H9 (cell line): Measurements from ENCODE around the gene MAN1A1. TPM values are rescaled to one million over a fixed set of nuclear protein-coding genes. Genes with fewer than 3 reads are reported as not detected.

Experiments
- DNase-seq: peaks from one replicate; pipeline ENCODE4 v3.0.0-alpha.2; 2017
- H2AFZ ChIP-seq: one replicate; pipeline ENCODE4 v1.6.1; 2013; ENCODE audit warnings: mild to moderate bottlenecking, low read length, control low read depth, moderate library complexity
- H2AK5ac ChIP-seq: 2 replicates; pipeline ENCODE4 v1.6.1; 2013; ENCODE audit warnings: low read length, control low read depth, mixed read lengths; ENCODE audit not compliant: insufficient read length
- H2BK120ac ChIP-seq: one replicate; pipeline ENCODE4 v1.6.1; 2013; ENCODE audit warnings: low read depth, mild to moderate bottlenecking, low read length, control low read depth, inconsistent platforms; ENCODE audit not compliant: poor library complexity, severe bottlenecking
- H2BK12ac ChIP-seq: 2 replicates; pipeline ENCODE4 v1.6.1; 2013; ENCODE audit warnings: low read length, control low read depth, mixed read lengths, low read depth; ENCODE audit not compliant: insufficient read length
- H2BK15ac ChIP-seq: 2 replicates; pipeline ENCODE4 v1.6.1; 2013; ENCODE audit warnings: low read depth, low read length, control low read depth
- H2BK20ac ChIP-seq: one replicate; pipeline ENCODE4 v1.6.1; 2013; ENCODE audit warnings: low read depth, mild to moderate bottlenecking, low read length, control low read depth, inconsistent platforms; ENCODE audit not compliant: poor library complexity, severe bottlenecking
- H2BK5ac ChIP-seq: 2 replicates; pipeline ENCODE4 v1.6.1; 2013; ENCODE audit warnings: low read length, control low read depth, mixed read lengths; ENCODE audit not compliant: insufficient read length
- H3K14ac ChIP-seq: 2 replicates; pipeline ENCODE4 v1.6.1; 2013; ENCODE audit warnings: low read length, control low read depth; ENCODE audit not compliant: insufficient read depth
- H3K18ac ChIP-seq: 2 replicates; pipeline ENCODE4 v1.6.1; 2013; ENCODE audit warnings: low read depth, mild to moderate bottlenecking, mixed read lengths, low read length, control low read depth; ENCODE audit not compliant: insufficient read length
- H3K23ac ChIP-seq: 2 replicates; pipeline ENCODE4 v1.6.1; 2013; ENCODE audit warnings: low read length, control low read depth, mixed read lengths, low read depth; ENCODE audit not compliant: insufficient read length
- H3K23me2 ChIP-seq: 2 replicates; pipeline ENCODE4 v1.6.1; 2013; ENCODE audit warnings: low read depth, mild to moderate bottlenecking, mixed read lengths, low read length, control low read depth; ENCODE audit not compliant: insufficient read length, poor library complexity, severe bottlenecking
- H3K27ac ChIP-seq: 2 replicates; pipeline ENCODE4 v1.5.1; 2013; ENCODE audit warnings: low read length, control low read depth, mixed read lengths, low read depth; ENCODE audit not compliant: insufficient read length
- H3K27me3 ChIP-seq: 2 replicates; pipeline ENCODE4 v1.6.1; 2013; ENCODE audit warnings: low read length, control low read depth, inconsistent platforms; ENCODE audit not compliant: insufficient read depth
- H3K4ac ChIP-seq: 2 replicates; pipeline ENCODE4 v1.6.1; 2013; ENCODE audit warnings: low read depth, mild to moderate bottlenecking, control low read depth, inconsistent platforms, low read length, moderate library complexity
- H3K4me1 ChIP-seq: 2 replicates; pipeline ENCODE4 v1.6.1; 2013; ENCODE audit warnings: low read length, control low read depth, inconsistent platforms; ENCODE audit not compliant: insufficient read depth
- H3K4me2 ChIP-seq: 2 replicates; pipeline ENCODE4 v1.6.1; 2013; ENCODE audit warnings: low read length, control low read depth, mixed read lengths; ENCODE audit not compliant: insufficient read length, insufficient read depth
- H3K56ac ChIP-seq: 2 replicates; pipeline ENCODE4 v1.6.1; 2013; ENCODE audit warnings: low read depth, mild to moderate bottlenecking, mixed read lengths, low read length, control low read depth; ENCODE audit not compliant: insufficient read length
- H3K79me1 ChIP-seq: 2 replicates; pipeline ENCODE4 v1.6.1; 2013; ENCODE audit warnings: low read depth, mild to moderate bottlenecking, moderate library complexity, low read length, control low read depth, inconsistent platforms; ENCODE audit not compliant: insufficient read depth, poor library complexity, severe bottlenecking
- H3K79me2 ChIP-seq: 2 replicates; pipeline ENCODE4 v1.6.1; 2013; ENCODE audit warnings: low read length, control low read depth, inconsistent platforms; ENCODE audit not compliant: insufficient read depth
- H3K9ac ChIP-seq: 2 replicates; pipeline ENCODE4 v1.6.1; 2013; ENCODE audit warnings: low read length, control low read depth, mixed read lengths; ENCODE audit not compliant: insufficient read length; ENCODE audit errors: extremely low read depth
- H3K9me3 ChIP-seq: one replicate; pipeline ENCODE4 v1.6.1; 2013; ENCODE audit warnings: low read depth, low read length, inconsistent platforms; ENCODE audit not compliant: control insufficient read depth
- H3T11ph ChIP-seq: one replicate; pipeline ENCODE4 v1.6.1; 2013; ENCODE audit warnings: mild to moderate bottlenecking, low read length, control low read depth, inconsistent platforms
- H4K20me1 ChIP-seq: one replicate; pipeline ENCODE4 v1.6.1; 2013; ENCODE audit not compliant: control insufficient read depth, insufficient read length, insufficient read depth
- H4K5ac ChIP-seq: 2 replicates; pipeline ENCODE4 v1.6.1; 2013; ENCODE audit warnings: low read depth, mild to moderate bottlenecking, mixed read lengths, low read length, control low read depth; ENCODE audit not compliant: insufficient read length
- H4K8ac ChIP-seq: replicated peaks from 2 replicates; pipeline ENCODE4 v1.6.1; 2013; ENCODE audit warnings: low read length, control low read depth, mixed read lengths, low read depth; ENCODE audit not compliant: insufficient read length
- H4K91ac ChIP-seq: 2 replicates; pipeline ENCODE4 v1.6.1; 2013; ENCODE audit warnings: low read depth, mild to moderate bottlenecking, moderate library complexity, mixed read lengths, low read length, control low read depth; ENCODE audit not compliant: insufficient read length
- H3K27ac Mint-ChIP-seq, 3 experiments: 2 replicates in 2 of 3; 3 replicates in 1 of 3; pipeline ENCODE4 v1.8.0; 2020 to 2021; ENCODE audit warnings: mixed read lengths in 3 of 3, mild to moderate bottlenecking in 1 of 3, moderate library complexity in 1 of 3
- H3K27me3 Mint-ChIP-seq: 2 replicates; pipeline ENCODE4 v1.8.0; 2021; ENCODE audit warnings: low read depth, mild to moderate bottlenecking, moderate library complexity, mixed read lengths
- H3K36me3 Mint-ChIP-seq, 3 experiments: 2 replicates in 2 of 3; 3 replicates in 1 of 3; pipeline ENCODE4 v1.8.0; 2020 to 2021; ENCODE audit warnings: low read depth in 3 of 3, mixed read lengths in 3 of 3; ENCODE audit not compliant: insufficient read depth in 1 of 3
- H3K4me1 Mint-ChIP-seq, 2 experiments: 2 replicates each; pipeline ENCODE4 v1.8.0; 2020; ENCODE audit warnings: mixed read lengths in 2 of 2
- H3K4me3 Mint-ChIP-seq, 2 experiments: 2 replicates in 1 of 2; 3 replicates in 1 of 2; pipeline ENCODE4 v1.8.0; 2020 to 2021; ENCODE audit warnings: mild to moderate bottlenecking in 2 of 2, mixed read lengths in 2 of 2, moderate library complexity in 1 of 2
- H3K9me3 Mint-ChIP-seq, 2 experiments: 2 replicates in 1 of 2; 3 replicates in 1 of 2; pipeline ENCODE4 v1.8.0; 2020; ENCODE audit warnings: mild to moderate bottlenecking in 2 of 2, mixed read lengths in 2 of 2, moderate library complexity in 1 of 2
- CTCF ChIP-seq: fragments of 200-600 bp; sonication (generic); conservative IDR thresholded peaks from 3 replicates; pipeline ENCODE4 v1.8.0; 2021; ENCODE audit warnings: antibody characterized with exemption, mild to moderate bottlenecking
- WGBS: extraction: QIAGEN DNeasy Blood & Tissue Kit; methylation state at CpG from one replicate; pipeline ENCODE4 v1.1.7; 2013; ENCODE audit warnings: missing lambda C conversion rate, low lambda C conversion rate, mixed read lengths; ENCODE audit not compliant: insufficient read length; ENCODE audit errors: extremely low coverage; 5-methylcytosine and 5-hydroxymethylcytosine counted together
- total RNA-seq: library from RNA; stranded (reverse); gene quantifications from 2 replicates; pipeline ENCODE4 v1.2.1, GENCODE V29; 2021

The MAN1A1 gene
- total RNA-seq, 1 experiment from 2014 or later, result 1.6 TPM

- no peak overlapping the region for H3K4me3 Mint-ChIP-seq
- WGBS, result no CpG with 5 or more reads among the region's 5 CpGs
Measured at GRCh38 chr6:119137194-119138072, 212.1 kb downstream of the MAN1A1 start.

More at GRCh38 chr6:119137194-119138072, 212.1 kb downstream of the MAN1A1 start:
- Mint-ChIP-seq H3K4me1 (peaks cover 11 to 19% of the 10 kb centered on the region in 2 experiments; a peak in 3 of 4 replicates), H3K27ac (no peak overlapping the region), H3K27me3 (no peaks in the 10 kb centered on the region; the same call in 1 of the 2 replicates), H3K9me3 (no peaks in the 10 kb centered on the region), H3K36me3 (no peaks in the 10 kb centered on the region)
- no peak overlapping the region for H2BK120ac ChIP-seq
- H2BK15ac ChIP-seq, result no peak overlapping the region
- no peak overlapping the region for H2AK5ac ChIP-seq
- no peaks in the 10 kb centered on the region for H3K27me3 ChIP-seq
- H2AFZ ChIP-seq, result no peak overlapping the region
- no peak overlapping the region for H3T11ph ChIP-seq
- H2BK12ac ChIP-seq, result no peak overlapping the region
- H4K20me1 ChIP-seq, result no peaks in the 10 kb centered on the region
- H3K23ac ChIP-seq, result no peak overlapping the region
- no peaks in the 10 kb centered on the region for H3K79me2 ChIP-seq
- DNase-seq, result no peak
- no peak overlapping the region for H3K18ac ChIP-seq
- no peaks in the 10 kb centered on the region for H3K9me3 ChIP-seq
- H3K56ac ChIP-seq, result no peak overlapping the region
- H3K23me2 ChIP-seq, result no peaks in the 10 kb centered on the region
- H3K27ac ChIP-seq, result no peak overlapping the region
- H2BK5ac ChIP-seq, result no peak overlapping the region
- no peak overlapping the region for H4K8ac ChIP-seq
- H2BK20ac ChIP-seq, result no peak overlapping the region
- no peak for TF ChIP-seq CTCF
- H3K4me1 ChIP-seq, result no peaks in the 10 kb centered on the region
- H3K14ac ChIP-seq, result no peak overlapping the region
- no peaks in the 10 kb centered on the region for H3K79me1 ChIP-seq
- H3K4me2 ChIP-seq, result no peak overlapping the region
- H4K5ac ChIP-seq, result no peak overlapping the region
- no peak overlapping the region for H3K9ac ChIP-seq
- no peak overlapping the region for H4K91ac ChIP-seq
- H3K4ac ChIP-seq, result no peak overlapping the region
